ENCODE data around the gene CACNA1S. TPM values are rescaled to one million over a fixed set of nuclear protein-coding genes. Genes with fewer than 3 reads are reported as not detected.
A peak's percentile ranks its signal among the peaks of the same experiment; 100 is the strongest.

Gene CACNA1S
- total RNA-seq, 1 experiment from 2014 or later = not detected

- WGBS (ENCODE audit: extremely low coverage, insufficient read length, low lambda C conversion rate) = no CpG with 5 or more reads among the region's 4 CpGs
- Histone ChIP-seq H3T11ph (ENCODE audit: low read length) (no peak overlapping the region), H2BK120ac (ENCODE audit: low read depth, low read length, poor library complexity, severe bottlenecking) (no peak overlapping the region), H2AFZ (ENCODE audit: low read length) (no peak overlapping the region), H3K18ac (ENCODE audit: insufficient read length, low read depth, low read length) (no peak overlapping the region), H3K9ac (ENCODE audit: extremely low read depth, insufficient read length, low read length) (no peak overlapping the region), H3K9me3 (ENCODE audit: control insufficient read depth, low read depth, low read length) (no peaks in the 10 kb centered on the region), H4K20me1 (ENCODE audit: control insufficient read depth, insufficient read depth, insufficient read length) (no peaks in the 10 kb centered on the region), H3K4ac (ENCODE audit: low read depth, low read length) (no peak overlapping the region), H4K5ac (ENCODE audit: insufficient read length, low read depth, low read length) (no peak overlapping the region), H3K14ac (ENCODE audit: insufficient read depth, low read length) (no peak overlapping the region), H3K4me2 (ENCODE audit: insufficient read depth, insufficient read length, low read length) (no peak overlapping the region), H3K79me2 (ENCODE audit: insufficient read depth, low read length) (no peaks in the 10 kb centered on the region), H2AK5ac (ENCODE audit: insufficient read length, low read length) (no peak overlapping the region), H3K23me2 (ENCODE audit: insufficient read length, low read depth, low read length, poor library complexity, severe bottlenecking) (no peaks in the 10 kb centered on the region), H2BK5ac (ENCODE audit: insufficient read length, low read length) (no peak overlapping the region), H3K56ac (ENCODE audit: insufficient read length, low read depth, low read length) (no peak overlapping the region), H4K91ac (ENCODE audit: insufficient read length, low read depth, low read length) (no peak overlapping the region), H3K4me1 (ENCODE audit: insufficient read depth, low read length) (no peaks in the 10 kb centered on the region), H3K79me1 (ENCODE audit: insufficient read depth, low read depth, low read length, poor library complexity, severe bottlenecking) (no peaks in the 10 kb centered on the region), H2BK20ac (ENCODE audit: low read depth, low read length, poor library complexity, severe bottlenecking) (no peak overlapping the region), H2BK12ac (ENCODE audit: insufficient read length, low read depth, low read length) (no peak overlapping the region), H3K23ac (ENCODE audit: insufficient read length, low read depth, low read length) (no peak overlapping the region), H3K27me3 (ENCODE audit: insufficient read depth, low read length) (no peaks in the 10 kb centered on the region), H4K8ac (replicated peaks; ENCODE audit: insufficient read length, low read depth, low read length) (no peak overlapping the region), H2BK15ac (ENCODE audit: low read depth, low read length) (no peak overlapping the region), H3K27ac (ENCODE audit: insufficient read length, low read depth, low read length) (no peak overlapping the region)
- no peak overlapping the region; a peak in 1 of 5 replicates for H3K4me3 Mint-ChIP-seq
- H3K27ac Mint-ChIP-seq = peak overlapping the region in 1 of 3 experiments; percentile 12; a peak in 1 of 7 replicates
- H3K27me3 Mint-ChIP-seq (ENCODE audit: low read depth) = no peaks in the 10 kb centered on the region; the same call in 1 of the 2 replicates
- no peak for TF ChIP-seq CTCF (conservative IDR thresholded peaks at IDR 0.05)
- peaks cover 13 to 31% (median 23%) of the 10 kb centered on the region in 3 experiments for H3K36me3 Mint-ChIP-seq (ENCODE audit: insufficient read depth in 1 of 3, low read depth in 3 of 3)
- no peaks in the 10 kb centered on the region; a peak in 1 of 5 replicates for H3K9me3 Mint-ChIP-seq
- H3K4me1 Mint-ChIP-seq = peaks cover 11 to 14% of the 10 kb centered on the region in 2 experiments
- no peak for DNase-seq
These were observed 19.2 kb upstream of the CACNA1S start for GRCh38 chr1:201131398-201131797.

Data from H9 (cell line).